ENCODE measurements around the gene DEPDC5.
"Not testable (repeated sequence)": the region's sequence is repeated elsewhere in the genome, so short reads cannot be mapped to it uniquely, and the experiment has no call there.

Gene DEPDC5

DNA sequence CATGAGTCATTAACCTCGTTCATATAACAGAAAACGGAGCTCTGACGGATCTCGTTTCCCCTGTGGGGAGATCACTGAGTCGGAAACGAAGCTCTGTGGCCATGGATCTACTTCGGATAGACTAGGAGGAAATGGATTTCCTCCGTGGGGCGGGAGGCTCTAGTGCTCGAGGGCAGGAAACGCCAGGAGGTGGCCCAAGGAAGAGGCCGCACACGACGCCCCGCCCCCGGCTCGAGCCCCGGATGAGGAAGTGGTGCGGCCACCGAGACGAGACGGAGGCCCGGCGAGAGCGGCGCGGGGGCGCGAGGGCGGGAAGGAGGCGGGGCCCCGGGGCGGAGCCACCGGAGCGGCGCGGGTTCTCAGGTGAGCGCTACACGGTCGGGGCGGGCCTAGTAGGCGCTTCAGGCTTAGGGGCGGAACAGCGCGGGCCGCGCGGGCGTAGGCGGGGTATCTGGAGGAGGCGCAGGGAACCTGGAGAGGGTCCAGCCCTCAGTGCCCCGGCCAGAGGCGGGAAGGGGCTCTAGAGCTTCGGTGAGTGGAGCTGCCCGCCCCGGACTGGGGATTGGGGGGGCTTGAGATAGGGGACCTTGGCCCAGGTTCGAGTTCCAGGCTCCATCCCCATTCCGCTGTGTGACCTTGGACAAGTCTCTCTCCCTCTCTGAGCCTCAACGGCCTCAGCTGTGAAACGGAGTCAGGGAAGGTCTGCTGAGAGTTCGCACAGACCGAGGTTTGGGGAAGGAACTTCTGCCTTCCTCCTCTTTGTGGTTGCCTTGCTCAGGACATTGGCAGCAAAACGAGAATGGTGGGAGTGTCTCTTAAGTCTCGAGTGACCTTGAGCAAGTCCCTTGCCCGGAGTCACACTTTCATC lies at the start of gene DEPDC5:
DEPDC5 (plus strand) TSS at position 386 of the 868 bp plus-strand sequence. CDS start 903 bp downstream, outside the sequence.
- TF ChIP-seq, protein P1, sequence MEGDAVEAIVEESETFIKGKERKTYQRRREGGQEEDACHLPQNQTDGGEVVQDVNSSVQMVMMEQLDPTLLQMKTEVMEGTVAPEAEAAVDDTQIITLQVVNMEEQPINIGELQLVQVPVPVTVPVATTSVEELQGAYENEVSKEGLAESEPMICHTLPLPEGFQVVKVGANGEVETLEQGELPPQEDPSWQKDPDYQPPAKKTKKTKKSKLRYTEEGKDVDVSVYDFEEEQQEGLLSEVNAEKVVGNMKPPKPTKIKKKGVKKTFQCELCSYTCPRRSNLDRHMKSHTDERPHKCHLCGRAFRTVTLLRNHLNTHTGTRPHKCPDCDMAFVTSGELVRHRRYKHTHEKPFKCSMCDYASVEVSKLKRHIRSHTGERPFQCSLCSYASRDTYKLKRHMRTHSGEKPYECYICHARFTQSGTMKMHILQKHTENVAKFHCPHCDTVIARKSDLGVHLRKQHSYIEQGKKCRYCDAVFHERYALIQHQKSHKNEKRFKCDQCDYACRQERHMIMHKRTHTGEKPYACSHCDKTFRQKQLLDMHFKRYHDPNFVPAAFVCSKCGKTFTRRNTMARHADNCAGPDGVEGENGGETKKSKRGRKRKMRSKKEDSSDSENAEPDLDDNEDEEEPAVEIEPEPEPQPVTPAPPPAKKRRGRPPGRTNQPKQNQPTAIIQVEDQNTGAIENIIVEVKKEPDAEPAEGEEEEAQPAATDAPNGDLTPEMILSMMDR (IDR thresholded peaks at IDR 0.05; ENCODE audit: borderline replicate concordance, insufficient read depth, low read depth, low read length), result no peak
- peak within 1 kb of the TSS; percentile 99 for H3K4me3 ChIP-seq (ENCODE audit: low read depth, low read length)

- TF ChIP-seq, protein P1 (IDR thresholded peaks at IDR 0.05; ENCODE audit: borderline replicate concordance, insufficient read depth, low read depth, low read length), result no peak
- no peak overlapping the region for H3K4me3 ChIP-seq (ENCODE audit: low read depth, low read length)
These were observed 46.3 kb upstream of the DEPDC5 start for GRCh38 chr22:31707519-31707918.

DNA sequence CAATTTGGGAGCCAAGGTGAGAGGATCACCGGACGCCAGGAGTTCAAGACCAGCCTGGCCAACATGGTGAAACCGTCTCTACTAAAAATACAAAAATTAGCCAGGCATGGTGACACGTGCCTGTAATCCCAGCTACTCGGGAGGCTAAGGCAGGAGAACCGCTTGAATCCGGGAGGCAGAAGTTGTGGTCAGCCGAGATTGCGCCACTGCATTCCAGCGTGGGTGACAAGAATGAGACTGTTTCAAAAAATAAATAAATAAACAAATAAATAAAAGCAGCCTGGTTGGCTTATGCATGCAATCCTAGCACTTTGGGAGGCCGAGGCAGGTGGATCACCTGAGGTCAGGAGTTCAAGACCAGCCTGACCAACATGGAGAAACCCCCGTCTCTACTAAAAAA lies 42.6 kb upstream of the DEPDC5 start:
- H3K4me3 ChIP-seq (ENCODE audit: low read depth, low read length), result not testable (repeated sequence)

GRCh38 chr22:31715147-31715778 lies 38.6 kb upstream of the DEPDC5 start:
- TF ChIP-seq, protein P1 (IDR thresholded peaks at IDR 0.05; ENCODE audit: borderline replicate concordance, insufficient read depth, low read depth, low read length), result no peak
- no peak overlapping the region for H3K4me3 ChIP-seq (ENCODE audit: low read depth, low read length)

DNA sequence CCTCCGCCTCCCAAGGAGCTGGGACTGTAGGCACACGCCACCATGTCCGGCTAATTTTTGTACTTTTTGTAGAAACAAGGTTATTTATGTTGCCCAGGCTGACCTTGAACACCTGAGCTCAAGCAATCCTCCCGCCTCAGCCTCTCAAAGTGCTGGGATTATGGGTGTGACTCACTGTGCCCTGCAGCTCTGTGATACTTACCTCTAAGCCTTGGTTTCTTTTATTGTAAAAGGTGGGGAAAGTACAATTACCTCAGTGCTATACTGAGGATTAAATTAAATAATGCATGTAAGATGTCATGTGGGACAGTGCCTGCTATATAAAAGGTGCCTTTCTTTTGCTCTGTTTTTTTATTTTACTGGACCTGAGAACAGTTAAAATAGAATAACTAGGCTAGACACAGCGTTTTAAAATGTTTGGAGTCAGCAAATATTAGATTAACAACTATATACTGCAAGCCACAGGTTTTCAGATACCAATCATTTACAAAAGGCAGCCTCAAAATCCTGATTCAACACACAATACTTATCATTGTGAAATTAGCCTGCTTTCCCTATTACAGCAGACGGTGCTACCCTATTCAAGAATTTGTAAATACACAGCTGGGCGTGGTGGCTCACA lies 33.9 kb upstream of the DEPDC5 start:
- no peak overlapping the region for H3K4me3 ChIP-seq (ENCODE audit: low read depth, low read length)
- TF ChIP-seq, protein P1 (IDR thresholded peaks at IDR 0.05; ENCODE audit: borderline replicate concordance, insufficient read depth, low read depth, low read length), result no peak

DNA sequence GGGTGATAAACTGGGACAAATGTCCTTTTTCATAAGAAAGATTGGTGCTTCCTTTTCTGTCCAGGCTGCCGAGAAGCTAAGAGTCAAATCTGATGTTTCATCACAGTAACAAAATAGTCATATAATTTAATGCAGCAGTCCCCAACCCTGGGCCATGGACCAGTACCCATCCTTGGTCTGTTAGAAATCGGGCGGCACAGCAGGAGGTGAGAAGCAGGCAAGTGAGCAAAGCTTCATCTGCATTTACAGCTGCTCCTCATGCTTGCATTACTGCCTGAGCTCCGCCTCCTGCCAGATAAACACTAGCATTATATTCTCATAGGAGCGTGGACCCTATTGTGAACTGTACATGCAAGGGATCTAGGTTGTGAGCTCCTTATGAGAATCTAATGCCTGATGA lies 30.1 kb upstream of the DEPDC5 start:
- no peak overlapping the region for H3K4me3 ChIP-seq (ENCODE audit: low read depth, low read length)
- TF ChIP-seq, protein P1 (IDR thresholded peaks at IDR 0.05; ENCODE audit: borderline replicate concordance, insufficient read depth, low read depth, low read length), result no peak

GRCh38 chr22:31726692-31727091 lies 27.1 kb upstream of the DEPDC5 start:
- TF ChIP-seq, protein P1 (IDR thresholded peaks at IDR 0.05; ENCODE audit: borderline replicate concordance, insufficient read depth, low read depth, low read length), result no peak
- no peak overlapping the region for H3K4me3 ChIP-seq (ENCODE audit: low read depth, low read length)

All from GM12875 (cell line).